Keratinocyte (primary cell): ENCODE data around the gene DDX49. TPM values are rescaled to one million over a fixed set of nuclear protein-coding genes. Genes with fewer than 3 reads are reported as not detected.

Source experiments
- DNase-seq: peaks from one replicate; pipeline ENCODE4 v3.0.0-alpha.2; 2011; ENCODE audit warnings: low read depth, missing footprints, low spot score
- FAIRE-seq: peaks from 2 replicates; lab custom pipeline; 2011; peaks lifted over from hg19 to GRCh38; lab: Jason Lieb, UNC
- H2AFZ ChIP-seq: 2 replicates; pipeline ENCODE4 v1.6.0; 2012; ENCODE audit warnings: low read length, control low read depth, inconsistent platforms; ENCODE audit not compliant: control insufficient read depth
- H3K27ac ChIP-seq: 2 replicates; pipeline ENCODE4 v1.5.1; 2011; ENCODE audit warnings: low read length; ENCODE audit not compliant: control insufficient read depth, insufficient read depth
- H3K27me3 ChIP-seq: 3 replicates; pipeline ENCODE4 v1.6.0; 2011; ENCODE audit warnings: low read length; ENCODE audit not compliant: control insufficient read depth, insufficient read depth; ENCODE audit errors: extremely low read depth
- H3K36me3 ChIP-seq, 2 experiments: 2 replicates in 1 of 2; 3 replicates in 1 of 2; pipeline ENCODE4 v1.5.1; 2011; ENCODE audit warnings: low read length in 2 of 2, mild to moderate bottlenecking in 1 of 2; ENCODE audit not compliant: control insufficient read depth in 2 of 2, insufficient read depth in 2 of 2; ENCODE audit errors: extremely low read depth in 1 of 2
- H3K4me1 ChIP-seq: 3 replicates; pipeline ENCODE4 v1.5.1; 2011; ENCODE audit warnings: low read length; ENCODE audit not compliant: control insufficient read depth, insufficient read depth; ENCODE audit errors: extremely low read depth
- H3K4me2 ChIP-seq: 3 replicates; pipeline ENCODE4 v1.6.0; 2011; ENCODE audit warnings: low read depth, low read length; ENCODE audit not compliant: control insufficient read depth, insufficient read depth; ENCODE audit errors: extremely low read depth
- H3K4me3 ChIP-seq, 3 experiments: fragments of 200-600 bp in 1 of 3; sonication (generic) in 1 of 3; 2 replicates in 2 of 3; 3 replicates in 1 of 3; pipeline ENCODE4 v1.5.1; 2011 to 2016; ENCODE audit warnings: low read length in 3 of 3, mild to moderate bottlenecking in 3 of 3, control low read depth in 2 of 3, inconsistent platforms in 1 of 3, low read depth in 1 of 3, mixed read lengths in 1 of 3, mixed run types in 1 of 3, moderate library complexity in 1 of 3; ENCODE audit not compliant: control insufficient read depth in 2 of 3, insufficient read depth in 2 of 3; ENCODE audit errors: extremely low read depth in 1 of 3
- H3K79me2 ChIP-seq: 2 replicates; pipeline ENCODE4 v1.6.0; 2012; ENCODE audit warnings: low read length; ENCODE audit not compliant: control insufficient read depth, insufficient read depth
- H3K9ac ChIP-seq: 3 replicates; pipeline ENCODE4 v1.6.0; 2011; ENCODE audit warnings: low read length; ENCODE audit not compliant: control insufficient read depth, insufficient read depth; ENCODE audit errors: extremely low read depth
- H3K9me1 ChIP-seq: 3 replicates; pipeline ENCODE4 v1.6.0; 2011; ENCODE audit warnings: low read length; ENCODE audit not compliant: control insufficient read depth, insufficient read depth; ENCODE audit errors: extremely low read depth
- H3K9me3 ChIP-seq: 2 replicates; pipeline ENCODE4 v1.5.1; 2012; ENCODE audit warnings: low read depth, low read length; ENCODE audit not compliant: control insufficient read depth
- H4K20me1 ChIP-seq: 3 replicates; pipeline ENCODE4 v1.6.0; 2011; ENCODE audit warnings: low read length; ENCODE audit not compliant: control insufficient read depth, insufficient read depth; ENCODE audit errors: extremely low read depth
- CTCF ChIP-seq, 3 experiments: IDR thresholded peaks in 1 of 3; conservative IDR thresholded peaks in 1 of 3; optimal IDR thresholded peaks in 1 of 3; 2 replicates in 2 of 3; 3 replicates in 1 of 3; pipeline versions ENCODE3 to v1.5.1; 2011; ENCODE audit warnings: low read length in 3 of 3, mild to moderate bottlenecking in 3 of 3, moderate library complexity in 2 of 3, control low read depth in 1 of 3, inconsistent platforms in 1 of 3; ENCODE audit not compliant: insufficient read depth in 2 of 3; ENCODE audit errors: extremely low read depth in 1 of 3
- EZH2 ChIP-seq: IDR thresholded peaks from one replicate; pipeline ENCODE4 v1.6.1; 2012; ENCODE audit warnings: inconsistent platforms, mild to moderate bottlenecking, low read length, moderate library complexity
- dilution Hi-C: fragments of 300-500 bp; cut with MboI; formaldehyde crosslinking; loops from one replicate; pipeline ENCODE4 v1.7.0; 2020; ENCODE audit warnings: low sequenced_read_pairs; ENCODE audit not compliant: extremely low pct_ligation_motif_present
- polyA plus RNA-seq, 5 experiments: library from polyadenylated mRNA; depleted of rRNA in 3 of 5; stranded (reverse) in 3 of 5; stranded (forward) in 1 of 5; unstranded in 1 of 5; fragments of >200 nt; gene quantifications; 1 replicate in 1 of 5; 2 replicates in 3 of 5; 3 replicates in 1 of 5; pipeline versions ENCODE4 v1.2.1 to v1.2.3, GENCODE V29; 2011 to 2012; ENCODE audit warnings: missing spikeins in 2 of 5, low read depth in 1 of 5, low replicate concordance in 1 of 5

Gene DDX49
- polyA plus RNA-seq, 1 donor (not counting 4 experiments of a cell fraction or from before 2014, with no cell fraction given) = 39.2 TPM

- Histone ChIP-seq H3K4me1 (no peaks in the 10 kb centered on the region), H2AFZ (no peak overlapping the region), H3K9me1 (no peaks in the 10 kb centered on the region), H3K9me3 (no peaks in the 10 kb centered on the region), H3K9ac (no peak overlapping the region), H3K4me2 (no peak overlapping the region), H3K4me3 (no peak overlapping the region), H3K27ac (no peak overlapping the region), H3K36me3 (no peaks in the 10 kb centered on the region), H3K79me2 (no peaks in the 10 kb centered on the region), H3K27me3 (no peaks in the 10 kb centered on the region), H4K20me1 (no peaks in the 10 kb centered on the region)
- dilution Hi-C loops = no loop called here
- DNase-seq (no peak), FAIRE-seq (no peak)
- TF ChIP-seq EZH2 (no peak), CTCF (optimal IDR thresholded peaks at IDR 0.05 in 1 of 3, IDR thresholded peaks at IDR 0.05 in 1 of 3, conservative IDR thresholded peaks at IDR 0.05 in 1 of 3; ENCODE audit: extremely low read depth in 1 of 3, insufficient read depth in 2 of 3, low read length in 3 of 3) (no peak)
These were observed 35.8 kb upstream of the DDX49 start for GRCh38 chr19:18883526-18884304.

GRCh38 chr19:18886972-18887371, 32.5 kb upstream of the DDX49 start:
- Histone ChIP-seq H3K27ac (no peak overlapping the region), H3K27me3 (no peaks in the 10 kb centered on the region), H4K20me1 (no peaks in the 10 kb centered on the region), H3K9me1 (no peaks in the 10 kb centered on the region), H3K4me1 (no peaks in the 10 kb centered on the region), H3K4me2 (no peak overlapping the region), H3K36me3 (no peaks in the 10 kb centered on the region), H2AFZ (no peak overlapping the region), H3K4me3 (no peak overlapping the region), H3K9me3 (no peaks in the 10 kb centered on the region), H3K79me2 (no peaks in the 10 kb centered on the region), H3K9ac (no peak overlapping the region)
- DNase-seq (no peak), FAIRE-seq (no peak)
- TF ChIP-seq CTCF (optimal IDR thresholded peaks at IDR 0.05 in 1 of 3, IDR thresholded peaks at IDR 0.05 in 1 of 3, conservative IDR thresholded peaks at IDR 0.05 in 1 of 3; ENCODE audit: extremely low read depth in 1 of 3, insufficient read depth in 2 of 3, low read length in 3 of 3) = no peak
- no peak for TF ChIP-seq EZH2
- dilution Hi-C loops = no loop called here
